A549 treated with DMSO at 1 μM for 4 hours (cell line): ENCODE measurements around the gene TASOR2. TPM values are rescaled to one million over a fixed set of nuclear protein-coding genes. Genes with fewer than 3 reads are reported as not detected.

Experiments used
- total RNA-seq: library from RNA; stranded (reverse); fragments of 200-300 nt; extraction: Qiagen RNA extraction; gene quantifications from 5 replicates; pipeline ENCODE4 v1.2.3, GENCODE V29; 2022; ENCODE audit warnings: low read depth

The TASOR2 gene
- 34.3 to 53.7 TPM (median 42.7 TPM) in 5 replicates for total RNA-seq

GRCh38 chr10:5684318-5684970 lies at the start of gene TASOR2:
Gene TASOR2, plus strand, starts transcription at chr10:5684838. Its CDS starts 35,805 bp downstream, at chr10:5720643.

GRCh38 chr10:5666008-5666840 lies 18.4 kb upstream of the TASOR2 start, which contains the start of gene ASB13:
Gene ASB13, minus strand, starts transcription at chr10:5666595. Its CDS starts 44 bp downstream, at chr10:5666551.

Other genes with a start within 250 kb of the TASOR2 start
- gene CALML5, start 185.3 kb upstream of the TASOR2 start, total RNA-seq, result not detected in 5 replicates
- not detected in 5 replicates for gene CALML3, start 159.9 kb upstream of the TASOR2 start, total RNA-seq
- gene ASB13, start 18.2 kb upstream of the TASOR2 start, total RNA-seq, result 19.2 to 24.6 TPM (median 22.5 TPM) in 5 replicates
- gene GDI2, start 128.6 kb downstream of the TASOR2 start, total RNA-seq, result 213 to 256 TPM (median 234 TPM) in 5 replicates
- 8.5 to 12.0 TPM (median 10.9 TPM) in 5 replicates for gene ANKRD16, start 205.1 kb downstream of the TASOR2 start, total RNA-seq
- gene FBH1, start 205.4 kb downstream of the TASOR2 start, total RNA-seq, result 29.6 to 43.5 TPM (median 40.6 TPM) in 5 replicates